Measurements from ENCODE around the gene DRD4. TPM values are rescaled to one million over a fixed set of nuclear protein-coding genes. Genes with fewer than 3 reads are reported as not detected.

The DRD4 gene
- total RNA-seq, result under 1 TPM; 0.40 to 0.89 TPM
- total RNA-seq, result 0.35 to 0.38 reads per million in 2 donors

DNA sequence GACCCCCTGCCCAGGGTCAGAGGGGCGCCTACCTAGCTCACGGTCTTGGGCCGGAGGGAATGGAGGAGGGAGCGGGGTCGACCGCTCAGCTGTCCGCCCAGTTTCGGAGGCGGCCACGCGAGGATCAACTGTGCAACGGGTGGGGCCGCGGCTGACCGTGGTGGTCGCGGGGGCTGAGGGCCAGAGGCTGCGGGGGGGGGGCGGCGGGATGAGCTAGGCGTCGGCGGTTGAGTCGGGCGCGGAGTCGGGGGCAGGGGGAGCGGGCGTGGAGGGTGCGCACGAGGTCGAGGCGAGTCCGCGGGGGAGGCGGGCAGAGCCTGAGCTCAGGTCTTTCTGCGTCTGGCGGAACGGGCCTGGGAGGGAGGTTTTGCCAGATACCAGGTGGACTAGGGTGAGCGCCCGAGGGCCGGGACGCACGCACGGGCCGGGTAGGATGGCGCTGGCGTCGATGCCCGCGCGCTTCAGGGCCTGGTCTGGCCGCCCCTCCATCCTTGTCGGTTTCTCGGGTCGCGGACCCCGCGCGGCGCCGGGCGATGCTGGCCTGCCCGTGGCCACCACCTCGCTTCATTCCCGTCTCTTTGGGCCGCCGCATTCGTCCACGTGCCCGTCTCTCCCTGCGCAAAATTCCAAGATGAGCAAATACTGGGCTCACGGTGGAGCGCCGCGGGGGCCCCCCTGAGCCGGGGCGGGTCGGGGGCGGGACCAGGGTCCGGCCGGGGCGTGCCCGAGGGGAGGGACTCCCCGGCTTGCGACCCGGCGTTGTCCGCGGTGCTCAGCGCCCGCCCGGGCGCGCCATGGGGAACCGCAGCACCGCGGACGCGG is at the start of gene DRD4:
TSS of gene DRD4 (plus strand) at position 759 of the 822 bp plus-strand sequence. CDS start at position 795, 36 bp downstream.
- Mint-ChIP-seq H3K27ac (no peak within 1 kb of the TSS), H3K4me1 (peaks cover 7% of the 10 kb centered on the region), H3K27me3 (peaks cover 28% of the 10 kb centered on the region), H3K4me3 (peak within 1 kb of the TSS; percentile 82), H3K36me3 (ENCODE audit: low read depth) (peaks cover 2% of the 10 kb centered on the region)
- H3K9me3 ChIP-seq (ENCODE audit: control insufficient read depth, low read length, poor library complexity, severe bottlenecking), result no peaks in the 10 kb centered on the region
- no peak for DNase-seq
- ATAC-seq, result peak; percentile 31

GRCh38 chr11:587546-587945 is 49.5 kb upstream of the DRD4 start:
- Mint-ChIP-seq H3K27ac (peak overlapping the region; percentile 94), H3K36me3 (ENCODE audit: low read depth) (peaks cover 5% of the 10 kb centered on the region), H3K4me3 (peak overlapping the region; percentile 49), H3K4me1 (peaks cover 21% of the 10 kb centered on the region), H3K27me3 (no peaks in the 10 kb centered on the region)
- ATAC-seq, result peak; percentile 9
- DNase-seq, result no peak
- H3K9me3 ChIP-seq (ENCODE audit: control insufficient read depth, low read length, poor library complexity, severe bottlenecking), result no peaks in the 10 kb centered on the region

DNA sequence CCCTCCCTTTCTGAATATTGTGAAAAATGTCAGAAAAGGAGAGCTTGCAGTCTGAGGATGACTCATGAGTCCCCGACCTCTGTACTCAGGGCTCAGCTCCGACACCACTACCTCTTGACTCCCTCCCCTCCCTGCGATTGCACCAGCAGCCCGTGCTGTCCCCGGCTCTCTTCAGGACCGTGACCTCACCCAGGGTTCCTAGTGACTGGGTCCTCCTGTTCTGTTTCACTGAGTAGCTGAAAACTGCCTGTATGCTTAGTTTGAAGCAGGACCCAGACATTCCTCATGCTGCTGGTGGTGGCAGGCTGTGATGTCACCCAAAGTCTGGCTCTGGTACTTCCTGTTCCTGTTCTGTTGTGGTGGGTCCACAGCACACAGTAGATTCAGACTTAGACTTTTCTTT is 49.1 kb upstream of the DRD4 start:
- H3K36me3 Mint-ChIP-seq (ENCODE audit: low read depth), result peaks cover 5% of the 10 kb centered on the region
- peaks cover 21% of the 10 kb centered on the region for H3K4me1 Mint-ChIP-seq
- ATAC-seq (peak; percentile 91), DNase-seq (peak in 1 of 3 donors; percentile 57)
- no peaks in the 10 kb centered on the region for H3K27me3 Mint-ChIP-seq
- H3K4me3 Mint-ChIP-seq, result peak overlapping the region; percentile 49
- H3K9me3 ChIP-seq (ENCODE audit: control insufficient read depth, low read length, poor library complexity, severe bottlenecking), result no peaks in the 10 kb centered on the region
- H3K27ac Mint-ChIP-seq, result peak overlapping the region; percentile 94

DNA sequence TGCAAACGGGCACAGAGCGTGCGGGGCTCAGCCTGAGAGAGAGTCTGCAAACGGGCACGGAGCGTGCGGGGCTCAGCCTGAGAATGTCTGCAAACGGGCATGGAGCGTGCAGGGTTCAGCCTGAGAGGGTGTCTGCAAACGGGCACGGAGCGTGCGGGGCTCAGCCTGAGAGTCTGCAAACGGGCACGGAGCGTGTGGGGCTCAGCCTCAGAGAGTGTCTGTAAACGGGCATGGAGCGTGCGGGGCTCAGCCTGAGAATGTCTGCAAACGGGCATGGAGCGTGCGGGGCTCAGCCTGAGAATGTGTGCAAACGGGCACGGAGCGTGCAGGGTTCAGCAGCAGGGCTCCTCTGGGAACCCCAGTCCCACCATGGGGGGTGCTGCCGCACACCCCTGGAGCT is 47.3 kb upstream of the DRD4 start:
- Mint-ChIP-seq H3K27me3 (no peaks in the 10 kb centered on the region), H3K4me3 (no peak overlapping the region), H3K36me3 (ENCODE audit: low read depth) (peaks cover 7% of the 10 kb centered on the region), H3K27ac (no peak overlapping the region), H3K4me1 (peaks cover 20% of the 10 kb centered on the region)
- DNase-seq (no peak), ATAC-seq (no peak)
- no peaks in the 10 kb centered on the region for H3K9me3 ChIP-seq (ENCODE audit: control insufficient read depth, low read length, poor library complexity, severe bottlenecking)

DNA sequence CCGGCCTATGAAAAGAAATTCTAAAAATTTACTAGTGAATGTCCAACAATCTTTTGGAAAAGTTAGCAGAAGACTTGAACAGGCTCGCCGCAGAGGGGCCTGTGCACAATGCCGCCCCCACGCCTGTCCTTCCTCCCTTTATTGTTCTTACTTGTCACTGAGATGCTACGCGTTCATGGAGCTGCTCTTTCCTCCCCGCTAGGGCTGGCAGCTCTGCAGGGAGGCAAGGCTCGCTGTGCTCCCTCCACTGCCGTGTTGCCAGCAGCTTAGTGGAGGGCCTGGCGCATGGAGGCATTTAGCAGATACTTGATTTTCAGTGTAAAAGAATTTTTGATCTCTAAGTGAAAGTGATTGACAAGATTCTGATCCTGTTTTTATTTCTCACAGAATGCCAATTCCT is 46.1 kb upstream of the DRD4 start:
- no peak overlapping the region for H3K27ac Mint-ChIP-seq
- no peaks in the 10 kb centered on the region for H3K27me3 Mint-ChIP-seq
- H3K36me3 Mint-ChIP-seq (ENCODE audit: low read depth), result peaks cover 7% of the 10 kb centered on the region
- H3K9me3 ChIP-seq (ENCODE audit: control insufficient read depth, low read length, poor library complexity, severe bottlenecking), result no peaks in the 10 kb centered on the region
- peaks cover 21% of the 10 kb centered on the region for H3K4me1 Mint-ChIP-seq
- H3K4me3 Mint-ChIP-seq, result no peak overlapping the region
- ATAC-seq (no peak), DNase-seq (no peak)

DNA sequence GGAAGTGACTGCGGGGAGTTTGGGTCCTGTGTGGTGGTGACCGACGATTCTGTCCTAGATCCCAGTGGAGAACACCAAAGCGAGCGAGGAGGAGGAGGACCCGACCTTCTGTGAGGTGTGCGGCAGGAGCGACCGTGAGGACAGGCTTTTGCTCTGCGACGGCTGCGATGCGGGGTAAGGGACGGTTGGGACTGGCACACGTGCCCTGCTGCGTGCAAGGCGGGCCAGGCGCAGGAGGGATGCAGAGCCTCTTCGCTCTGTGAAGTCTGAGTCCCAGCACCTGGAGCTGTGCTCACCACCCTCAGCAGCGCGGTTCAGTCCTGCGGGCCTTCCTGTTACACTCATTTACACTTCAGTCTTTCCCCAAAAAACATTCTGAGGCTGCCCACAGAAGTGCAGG is 44.6 kb upstream of the DRD4 start:
- no peak overlapping the region for H3K4me3 Mint-ChIP-seq
- DNase-seq, result no peak
- no peak for ATAC-seq
- no peaks in the 10 kb centered on the region for H3K27me3 Mint-ChIP-seq
- peaks cover 7% of the 10 kb centered on the region for H3K36me3 Mint-ChIP-seq (ENCODE audit: low read depth)
- H3K4me1 Mint-ChIP-seq, result peaks cover 23% of the 10 kb centered on the region
- no peaks in the 10 kb centered on the region for H3K9me3 ChIP-seq (ENCODE audit: control insufficient read depth, low read length, poor library complexity, severe bottlenecking)
- no peak overlapping the region for H3K27ac Mint-ChIP-seq

- H3K4me1 Mint-ChIP-seq, result peaks cover 19% of the 10 kb centered on the region
Measured at GRCh38 chr11:592918-593317, 44.2 kb upstream of the DRD4 start.

DNA sequence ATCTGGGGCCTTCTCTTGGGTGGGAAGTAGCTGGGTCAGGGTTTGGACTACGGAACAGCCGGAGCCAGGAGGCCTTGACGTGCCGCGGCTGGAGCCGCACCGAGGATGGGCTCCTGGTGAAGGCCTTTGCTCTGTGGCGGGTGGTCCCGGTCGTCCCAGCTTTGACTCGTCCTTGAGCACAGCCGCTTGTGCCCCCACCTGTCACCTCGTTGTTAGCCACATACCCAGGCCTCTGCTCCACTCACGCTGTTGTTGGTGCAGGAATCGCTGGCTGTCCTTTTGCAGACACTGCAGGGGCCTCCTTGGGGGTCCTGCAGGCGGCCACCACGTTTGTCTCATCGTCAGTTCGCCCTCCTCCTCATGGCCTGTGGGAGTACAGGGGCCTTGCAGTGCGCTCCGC is 43.7 kb upstream of the DRD4 start:
- peak overlapping the region; percentile 43 for H3K27ac Mint-ChIP-seq
- no peak overlapping the region for H3K4me3 Mint-ChIP-seq
- DNase-seq, result no peak
- no peaks in the 10 kb centered on the region for H3K27me3 Mint-ChIP-seq
- H3K9me3 ChIP-seq (ENCODE audit: control insufficient read depth, low read length, poor library complexity, severe bottlenecking), result no peaks in the 10 kb centered on the region
- ATAC-seq, result no peak
- H3K4me1 Mint-ChIP-seq, result peaks cover 15% of the 10 kb centered on the region
- peaks cover 7% of the 10 kb centered on the region for H3K36me3 Mint-ChIP-seq (ENCODE audit: low read depth)

More at GRCh38 chr11:592918-593317, 44.2 kb upstream of the DRD4 start:
- H3K9me3 ChIP-seq (ENCODE audit: control insufficient read depth, low read length, poor library complexity, severe bottlenecking), result no peaks in the 10 kb centered on the region
- no peaks in the 10 kb centered on the region for H3K27me3 Mint-ChIP-seq
- no peak overlapping the region for H3K4me3 Mint-ChIP-seq
- no peak for ATAC-seq
- peaks cover 7% of the 10 kb centered on the region for H3K36me3 Mint-ChIP-seq (ENCODE audit: low read depth)
- peak overlapping the region; percentile 43 for H3K27ac Mint-ChIP-seq
- DNase-seq, result no peak

DNA sequence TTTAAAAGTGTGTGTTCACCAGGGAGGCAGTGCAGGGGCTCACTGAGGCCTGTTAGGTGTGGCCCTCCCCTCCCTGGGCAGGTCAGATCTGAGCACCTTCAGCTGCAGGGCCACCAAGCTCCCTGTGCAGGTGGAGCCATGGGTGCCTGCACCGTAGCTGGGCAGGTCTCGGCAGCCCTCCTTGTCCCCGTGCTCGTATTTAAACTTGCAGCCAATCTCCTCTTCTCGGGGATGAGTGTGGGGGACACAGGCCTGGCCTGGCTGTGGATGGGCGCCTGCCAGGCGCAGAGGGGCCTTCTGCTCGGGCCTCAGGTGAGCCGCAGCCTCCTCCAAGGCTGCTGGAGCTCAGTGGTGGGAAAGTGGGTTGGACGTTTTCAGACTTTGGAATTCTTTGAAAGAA is 41.7 kb upstream of the DRD4 start:
- no peak for DNase-seq
- Mint-ChIP-seq H3K27ac (no peak overlapping the region), H3K27me3 (no peaks in the 10 kb centered on the region), H3K4me1 (peaks cover 15% of the 10 kb centered on the region), H3K4me3 (no peak overlapping the region), H3K36me3 (ENCODE audit: low read depth) (peaks cover 5% of the 10 kb centered on the region)
- H3K9me3 ChIP-seq (ENCODE audit: control insufficient read depth, low read length, poor library complexity, severe bottlenecking), result no peaks in the 10 kb centered on the region
- ATAC-seq, result no peak

GRCh38 chr11:596374-596773 is 40.7 kb upstream of the DRD4 start:
- Mint-ChIP-seq H3K27me3 (no peaks in the 10 kb centered on the region), H3K4me1 (peaks cover 15% of the 10 kb centered on the region), H3K4me3 (peak overlapping the region; percentile 49), H3K36me3 (ENCODE audit: low read depth) (peaks cover 5% of the 10 kb centered on the region), H3K27ac (peak overlapping the region; percentile 67)
- peak; percentile 48 for ATAC-seq
- no peaks in the 10 kb centered on the region for H3K9me3 ChIP-seq (ENCODE audit: control insufficient read depth, low read length, poor library complexity, severe bottlenecking)
- no peak for DNase-seq

DNA sequence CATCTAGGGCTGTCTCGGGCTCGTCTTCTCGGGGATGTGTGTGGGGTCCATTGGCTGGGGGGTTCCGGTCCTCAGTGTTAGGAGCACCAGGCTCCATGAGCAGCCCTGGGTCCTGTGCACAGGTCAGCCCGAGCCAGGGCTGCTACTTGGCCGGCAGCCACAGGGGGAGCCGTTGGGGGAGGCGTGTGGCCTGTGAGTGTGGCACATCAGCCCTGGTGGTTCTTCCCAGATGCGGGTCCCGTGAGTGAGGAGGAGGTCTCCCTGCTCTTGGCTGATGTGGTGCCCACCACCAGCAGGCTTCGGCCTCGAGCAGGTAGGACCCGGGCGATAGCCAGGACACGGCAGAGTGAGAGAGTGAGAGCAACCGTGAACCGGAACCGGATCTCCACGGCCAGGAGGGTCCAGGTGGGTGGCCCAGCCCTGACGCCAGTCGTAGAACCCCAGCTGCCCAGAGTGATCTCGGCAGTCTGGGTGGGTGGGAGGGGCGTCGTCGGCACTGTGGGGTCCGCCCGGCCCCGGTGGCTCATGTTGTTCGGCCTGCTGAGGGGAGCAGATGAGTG is 39.8 kb upstream of the DRD4 start:
- Mint-ChIP-seq H3K4me3 (no peak overlapping the region), H3K27me3 (no peaks in the 10 kb centered on the region), H3K27ac (peak overlapping the region; percentile 67), H3K36me3 (ENCODE audit: low read depth) (peaks cover 4% of the 10 kb centered on the region), H3K4me1 (peaks cover 14% of the 10 kb centered on the region)
- peak; percentile 37 for ATAC-seq
- DNase-seq, result no peak
- H3K9me3 ChIP-seq (ENCODE audit: control insufficient read depth, low read length, poor library complexity, severe bottlenecking), result no peaks in the 10 kb centered on the region

DNA sequence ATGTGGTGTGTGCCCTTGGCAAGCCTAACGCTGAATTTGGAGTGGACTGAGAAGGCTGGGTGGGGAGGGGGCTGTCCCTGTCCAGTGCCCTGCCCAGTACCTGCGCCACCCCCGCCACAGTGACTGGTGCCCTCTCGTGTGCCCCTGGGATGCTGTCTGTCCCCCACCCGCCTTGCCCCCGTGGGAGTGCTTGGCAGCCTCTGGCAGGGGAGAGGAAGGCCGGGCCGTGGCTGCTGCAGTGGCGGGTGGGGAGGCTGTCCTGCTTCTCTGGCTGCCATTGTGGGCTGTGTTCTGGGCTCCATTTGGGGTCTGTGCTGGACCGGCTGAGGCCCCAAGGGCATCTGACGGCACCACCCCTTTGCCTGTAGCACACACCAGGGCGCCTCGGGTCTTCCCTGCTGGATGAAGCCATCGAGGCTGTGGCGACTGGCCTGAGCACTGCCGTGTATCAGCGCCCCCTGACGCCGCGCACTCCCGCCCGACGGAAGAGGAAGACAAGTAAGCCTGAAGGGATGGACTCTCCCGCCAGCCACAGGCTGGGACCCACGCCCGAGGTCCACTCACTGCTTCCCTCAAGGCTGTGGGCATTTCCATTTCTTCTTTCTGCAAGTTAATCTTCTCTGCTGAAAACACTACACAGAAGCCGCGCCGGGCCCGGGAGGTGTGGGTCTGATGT is 38.9 kb upstream of the DRD4 start:
- H3K27me3 Mint-ChIP-seq, result no peaks in the 10 kb centered on the region
- H3K9me3 ChIP-seq (ENCODE audit: control insufficient read depth, low read length, poor library complexity, severe bottlenecking), result no peaks in the 10 kb centered on the region
- peaks cover 2% of the 10 kb centered on the region for H3K36me3 Mint-ChIP-seq (ENCODE audit: low read depth)
- ATAC-seq (no peak), DNase-seq (no peak)
- H3K27ac Mint-ChIP-seq, result no peak overlapping the region
- H3K4me1 Mint-ChIP-seq, result peaks cover 13% of the 10 kb centered on the region
- H3K4me3 Mint-ChIP-seq, result no peak overlapping the region

DNA sequence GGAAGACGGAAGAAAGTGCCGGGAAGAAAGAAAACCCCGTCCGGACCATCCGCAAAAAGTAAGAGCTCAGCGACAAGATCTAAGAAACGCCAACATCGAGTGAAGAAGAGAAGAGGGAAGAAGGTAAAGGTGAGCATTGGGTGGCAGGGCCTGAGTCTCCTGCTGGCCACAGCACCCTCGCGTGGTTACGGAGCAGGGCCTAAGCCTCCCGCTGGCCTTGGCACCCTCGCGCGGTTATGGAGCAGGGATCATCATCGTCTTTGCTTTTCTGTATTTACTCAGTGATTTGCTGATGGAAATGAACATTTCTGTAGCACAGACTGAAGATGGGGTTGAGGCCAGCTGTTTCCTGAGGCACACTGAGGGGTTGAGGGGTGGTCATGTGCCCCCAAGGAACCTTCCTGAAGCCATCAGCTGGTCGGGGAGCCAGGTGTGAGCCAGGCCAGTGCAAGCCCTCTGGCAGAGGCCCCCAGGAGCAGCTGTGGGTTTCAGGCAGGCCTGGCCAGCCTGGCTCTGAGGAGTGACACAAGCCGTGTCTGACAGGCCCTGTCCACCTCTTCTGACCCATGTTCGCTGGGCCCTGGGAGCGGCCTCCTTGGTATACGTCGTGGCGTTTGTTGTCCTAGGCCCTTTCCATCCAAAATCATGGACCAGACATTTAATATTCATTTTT is 35.4 kb upstream of the DRD4 start:
- no peak overlapping the region for H3K27ac Mint-ChIP-seq
- H3K36me3 Mint-ChIP-seq (ENCODE audit: low read depth), result no peaks in the 10 kb centered on the region
- no peak overlapping the region for H3K4me3 Mint-ChIP-seq
- no peak for DNase-seq
- no peaks in the 10 kb centered on the region for H3K9me3 ChIP-seq (ENCODE audit: control insufficient read depth, low read length, poor library complexity, severe bottlenecking)
- H3K27me3 Mint-ChIP-seq, result no peaks in the 10 kb centered on the region
- no peak for ATAC-seq
- peaks cover 4% of the 10 kb centered on the region for H3K4me1 Mint-ChIP-seq
